Keratinocyte (primary cell): ENCODE results near the gene STRN4.

ENCODE experiments used
- CTCF ChIP-seq, 3 experiments: IDR thresholded peaks in 1 of 3; conservative IDR thresholded peaks in 1 of 3; optimal IDR thresholded peaks in 1 of 3; 2 replicates in 2 of 3; 3 replicates in 1 of 3; pipeline versions ENCODE3 to v1.5.1; 2011; ENCODE audit warnings: low read length in 3 of 3, mild to moderate bottlenecking in 3 of 3, moderate library complexity in 2 of 3, control low read depth in 1 of 3, inconsistent platforms in 1 of 3; ENCODE audit not compliant: insufficient read depth in 2 of 3; ENCODE audit errors: extremely low read depth in 1 of 3
- EZH2 ChIP-seq: IDR thresholded peaks from one replicate; pipeline ENCODE4 v1.6.1; 2012; ENCODE audit warnings: inconsistent platforms, mild to moderate bottlenecking, low read length, moderate library complexity

GRCh38 chr19:46727757-46728156 lies 18.5 kb downstream of the STRN4 start:
- no peak for TF ChIP-seq CTCF (optimal IDR thresholded peaks at IDR 0.05 in 1 of 3, IDR thresholded peaks at IDR 0.05 in 1 of 3, conservative IDR thresholded peaks at IDR 0.05 in 1 of 3; ENCODE audit: extremely low read depth in 1 of 3, insufficient read depth in 2 of 3, low read length in 3 of 3)
- TF ChIP-seq EZH2 = no peak
